22Rv1 (cell line): Measurements from ENCODE around the gene TMEM63C.

Experiments
- H3K27ac ChIP-seq: fragments of 450-650 bp; 2 replicates; pipeline ENCODE4 v1.5.1; 2017
- ZFX ChIP-seq: fragments of 450-650 bp; IDR thresholded peaks from 2 replicates; pipeline ENCODE4 v1.6.1; 2017; ENCODE audit warnings: antibody characterized with exemption, borderline replicate concordance
- TF ChIP-seq, protein P1 (sequence below): fragments of 450-650 bp; IDR thresholded peaks from 2 replicates; pipeline ENCODE4 v1.5.1; 2017; ENCODE audit warnings: mild to moderate bottlenecking

The TMEM63C gene

DNA sequence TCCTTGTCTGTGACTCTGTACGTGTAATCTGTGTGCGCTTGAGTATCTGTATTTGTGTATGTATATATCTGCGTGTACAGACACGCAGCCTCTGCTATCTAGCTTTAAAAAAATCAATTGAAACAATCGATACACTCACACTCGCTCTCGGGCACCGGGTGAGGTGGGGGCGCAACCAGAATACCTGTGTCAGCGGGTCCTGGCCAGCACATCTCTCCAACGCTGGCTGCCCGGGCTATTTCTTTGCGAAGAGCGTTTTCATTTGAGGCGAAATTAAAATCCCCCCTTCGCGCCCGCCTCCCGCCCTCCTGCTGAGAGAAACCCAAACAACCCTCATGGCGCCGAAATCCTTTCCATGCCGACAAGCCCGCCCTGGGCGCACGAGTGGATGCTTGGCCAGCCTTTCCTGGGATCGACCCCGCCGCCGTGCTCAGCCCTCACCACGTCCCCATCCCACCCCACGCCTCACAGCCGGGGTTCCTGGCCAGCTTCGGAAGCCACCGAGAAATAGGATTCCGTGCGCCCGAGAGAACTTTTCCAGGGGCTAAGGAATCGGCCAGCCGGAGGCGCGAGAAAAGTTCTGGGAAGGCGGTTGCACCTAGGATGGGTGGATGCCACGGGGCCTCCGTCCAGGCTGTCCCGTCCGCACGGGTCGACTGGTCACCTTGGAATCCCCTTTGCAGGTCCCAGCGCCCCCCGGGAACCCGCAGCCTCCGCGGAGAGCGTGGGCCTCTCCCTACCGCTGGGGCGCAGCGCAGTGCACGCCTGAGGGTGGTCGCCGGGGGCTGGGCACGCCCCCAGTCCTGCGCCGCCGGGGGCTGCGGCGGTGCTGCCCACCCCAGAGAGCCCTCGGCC lies 41.0 kb upstream of the TMEM63C start:
- no peak for TF ChIP-seq ZFX
- TF ChIP-seq, protein P1, sequence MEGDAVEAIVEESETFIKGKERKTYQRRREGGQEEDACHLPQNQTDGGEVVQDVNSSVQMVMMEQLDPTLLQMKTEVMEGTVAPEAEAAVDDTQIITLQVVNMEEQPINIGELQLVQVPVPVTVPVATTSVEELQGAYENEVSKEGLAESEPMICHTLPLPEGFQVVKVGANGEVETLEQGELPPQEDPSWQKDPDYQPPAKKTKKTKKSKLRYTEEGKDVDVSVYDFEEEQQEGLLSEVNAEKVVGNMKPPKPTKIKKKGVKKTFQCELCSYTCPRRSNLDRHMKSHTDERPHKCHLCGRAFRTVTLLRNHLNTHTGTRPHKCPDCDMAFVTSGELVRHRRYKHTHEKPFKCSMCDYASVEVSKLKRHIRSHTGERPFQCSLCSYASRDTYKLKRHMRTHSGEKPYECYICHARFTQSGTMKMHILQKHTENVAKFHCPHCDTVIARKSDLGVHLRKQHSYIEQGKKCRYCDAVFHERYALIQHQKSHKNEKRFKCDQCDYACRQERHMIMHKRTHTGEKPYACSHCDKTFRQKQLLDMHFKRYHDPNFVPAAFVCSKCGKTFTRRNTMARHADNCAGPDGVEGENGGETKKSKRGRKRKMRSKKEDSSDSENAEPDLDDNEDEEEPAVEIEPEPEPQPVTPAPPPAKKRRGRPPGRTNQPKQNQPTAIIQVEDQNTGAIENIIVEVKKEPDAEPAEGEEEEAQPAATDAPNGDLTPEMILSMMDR: no peak
- no peak overlapping the region for H3K27ac ChIP-seq

DNA sequence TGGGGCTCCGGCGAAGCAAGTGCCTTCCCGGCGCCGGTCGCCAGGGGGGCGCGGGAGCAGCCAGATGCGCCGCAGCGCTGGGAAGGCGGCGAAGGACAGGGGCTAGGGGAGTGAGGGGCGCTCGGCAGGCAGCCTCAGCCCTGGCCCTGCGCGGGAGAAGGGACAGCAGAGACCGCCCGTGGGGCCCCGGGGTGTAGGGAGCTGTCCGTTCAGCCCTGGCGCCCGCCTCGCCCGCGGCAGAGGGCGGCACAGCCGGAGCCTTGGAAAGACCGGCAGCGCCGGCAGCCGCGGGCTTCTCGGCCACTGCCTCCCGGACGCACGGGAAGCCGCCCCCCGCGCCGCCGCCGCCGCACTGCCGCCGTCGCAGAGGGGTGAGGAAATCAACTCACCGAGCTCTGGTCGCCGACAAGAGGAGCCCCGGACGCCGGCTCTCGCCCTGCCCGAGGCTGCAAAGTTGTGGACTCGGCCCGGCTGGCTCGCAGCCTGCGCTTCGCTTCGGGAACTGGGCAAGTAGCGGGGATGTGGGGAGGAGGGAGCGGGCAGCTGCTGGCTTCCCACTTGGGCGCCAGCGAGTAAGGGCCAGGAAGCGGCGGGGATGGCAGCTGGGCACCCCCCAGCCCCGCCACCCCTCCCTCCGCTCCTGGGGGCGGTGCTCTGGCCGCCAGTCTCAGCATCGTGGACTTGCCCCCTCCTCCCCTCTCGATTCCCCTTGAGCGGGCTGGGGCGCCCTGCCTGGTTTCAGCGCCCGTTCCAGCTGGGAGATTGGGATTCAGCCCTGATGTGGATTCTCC lies 40.2 kb upstream of the TMEM63C start, which contains the start of gene ZDHHC22:
Gene ZDHHC22, minus strand, starts transcription at position 578 of the 791 bp plus-strand sequence. CDS start 2,053 bp downstream, outside the sequence.
- TF ChIP-seq, protein P1: peak; percentile 77
- TF ChIP-seq ZFX: no peak
- H3K27ac ChIP-seq: no peak within 1 kb of the TSS

DNA sequence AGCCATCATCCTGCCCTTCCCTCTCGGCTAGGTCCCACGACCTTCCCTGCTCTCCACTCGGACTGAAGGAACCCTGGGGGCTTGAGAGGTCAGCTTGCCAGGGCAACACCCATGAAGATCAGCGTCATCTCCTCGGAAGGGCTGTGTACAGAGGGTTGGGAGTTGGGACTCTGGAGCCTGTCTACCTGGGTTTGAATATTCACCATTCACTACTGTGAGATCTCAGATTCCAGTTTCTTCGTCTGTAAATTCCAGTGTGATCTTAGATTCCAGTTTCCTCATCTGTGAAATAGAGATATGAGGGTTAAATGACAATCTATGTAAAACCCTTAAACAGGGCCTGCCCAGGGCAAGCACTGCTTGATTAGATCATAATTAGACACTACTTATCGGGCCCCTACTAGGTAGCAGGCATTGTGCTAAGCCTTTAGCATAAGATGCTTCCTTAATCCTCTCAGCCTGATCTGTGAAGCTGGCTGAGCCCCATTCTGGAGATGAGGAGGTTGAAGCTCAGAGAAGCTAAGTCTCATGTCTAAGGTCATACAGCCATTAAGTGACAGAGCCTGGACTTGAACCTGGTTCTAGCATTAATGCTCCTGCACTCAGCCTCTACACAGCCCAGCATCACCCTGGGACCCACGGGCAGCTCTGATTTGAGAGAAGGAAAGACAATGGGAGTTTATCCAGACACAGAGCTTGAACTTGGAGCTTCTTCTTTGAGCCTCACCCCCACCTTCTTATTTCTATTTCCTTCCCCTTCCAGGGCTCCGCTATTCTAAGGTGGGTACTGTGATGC lies 39.4 kb upstream of the TMEM63C start:
- no peak overlapping the region for H3K27ac ChIP-seq
- TF ChIP-seq, protein P1: no peak
- no peak for TF ChIP-seq ZFX

DNA sequence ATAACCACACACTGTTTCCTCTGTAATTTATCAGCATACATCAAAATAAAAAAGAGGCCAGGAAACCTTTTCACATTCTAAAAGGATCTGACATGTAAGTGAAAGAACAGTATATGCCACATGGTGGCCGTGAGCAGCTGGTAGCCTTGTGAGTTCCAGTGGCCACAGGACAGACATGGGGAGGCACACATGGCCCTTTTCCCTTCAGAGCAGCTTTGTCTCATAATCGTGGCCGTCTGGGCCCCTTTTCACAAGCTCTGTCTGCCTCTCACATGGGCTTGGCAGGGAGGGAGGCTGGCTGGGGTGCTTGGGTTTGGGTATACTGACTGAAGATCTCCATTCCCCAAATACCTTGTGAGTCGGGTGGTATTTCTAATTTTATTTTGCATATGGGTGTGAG lies 38.5 kb upstream of the TMEM63C start:
- H3K27ac ChIP-seq: no peak overlapping the region
- TF ChIP-seq, protein P1: no peak
- no peak for TF ChIP-seq ZFX

DNA sequence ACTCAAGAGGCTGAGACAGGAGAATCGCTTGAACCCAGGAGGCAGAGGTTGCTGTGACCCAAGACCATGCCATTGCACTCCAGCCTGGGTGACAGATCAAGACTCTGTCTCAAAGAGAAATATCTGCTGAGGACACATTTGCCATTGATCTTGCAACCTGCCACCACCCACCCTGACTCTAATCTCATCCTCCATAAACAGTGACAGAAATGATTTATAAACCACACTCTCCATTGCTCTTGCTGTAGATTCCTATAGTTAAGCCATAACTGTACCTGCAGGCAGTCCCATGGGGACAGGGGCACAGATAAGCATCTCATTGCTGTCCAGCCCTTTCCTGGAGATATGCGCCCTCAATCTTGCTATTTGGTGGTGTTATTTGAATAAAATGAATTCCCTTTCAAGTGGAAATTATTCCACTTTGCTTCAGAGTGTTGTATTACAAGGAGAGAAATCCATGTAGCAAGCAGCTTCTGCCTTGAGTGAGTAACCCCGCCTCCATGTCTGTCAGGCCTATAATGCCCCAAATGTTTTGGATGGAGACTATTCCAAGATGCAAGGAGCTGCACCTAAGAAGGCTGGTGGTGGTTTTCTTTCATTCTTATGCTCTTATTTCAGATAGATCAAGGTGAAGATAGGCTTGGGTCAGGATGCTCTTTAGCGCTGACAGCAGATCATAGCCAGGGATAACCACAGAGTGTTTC lies 37.0 kb upstream of the TMEM63C start:
- TF ChIP-seq ZFX: no peak
- TF ChIP-seq, protein P1: no peak
- no peak overlapping the region for H3K27ac ChIP-seq

DNA sequence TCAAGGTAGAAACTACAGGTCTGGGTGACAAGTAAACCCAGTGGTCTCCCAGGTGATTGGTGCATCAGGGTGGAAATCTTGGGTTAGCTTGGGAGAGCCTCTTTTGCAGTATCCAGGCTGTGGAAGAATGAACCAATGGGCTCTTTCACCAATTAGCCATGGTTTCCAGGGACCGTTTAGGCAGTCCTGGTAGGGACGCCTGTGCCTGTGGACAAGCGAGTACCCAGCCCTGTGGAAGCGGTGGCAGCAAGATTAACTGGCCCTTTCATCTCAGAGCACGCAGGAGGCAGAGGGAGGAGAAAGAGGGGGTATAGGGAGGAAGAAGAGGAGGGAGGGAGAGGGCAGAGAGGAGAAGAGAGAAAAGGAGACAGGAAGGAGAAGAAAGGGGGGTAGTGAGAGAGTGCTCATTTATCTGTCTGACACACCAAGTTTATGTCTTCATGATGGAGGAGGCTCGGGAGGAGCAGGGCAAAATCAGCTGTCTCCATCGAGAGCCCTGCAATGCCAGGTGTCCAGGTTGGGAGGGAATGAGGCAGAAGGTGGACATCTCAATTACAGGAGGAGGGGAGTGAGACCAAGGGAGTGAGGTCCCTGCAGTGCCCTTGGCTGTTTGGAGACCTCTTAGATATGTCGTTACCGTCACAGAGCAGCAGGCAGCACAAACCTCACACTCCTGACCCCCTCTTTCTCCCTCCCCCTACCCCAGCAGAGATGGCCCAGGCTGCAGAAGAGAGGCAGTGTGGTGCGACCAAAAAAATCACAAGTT lies 35.4 kb upstream of the TMEM63C start:
- no peak for TF ChIP-seq ZFX
- TF ChIP-seq, protein P1: no peak
- H3K27ac ChIP-seq: no peak overlapping the region
